Measurements from ENCODE around the gene SYNE1.

DNA sequence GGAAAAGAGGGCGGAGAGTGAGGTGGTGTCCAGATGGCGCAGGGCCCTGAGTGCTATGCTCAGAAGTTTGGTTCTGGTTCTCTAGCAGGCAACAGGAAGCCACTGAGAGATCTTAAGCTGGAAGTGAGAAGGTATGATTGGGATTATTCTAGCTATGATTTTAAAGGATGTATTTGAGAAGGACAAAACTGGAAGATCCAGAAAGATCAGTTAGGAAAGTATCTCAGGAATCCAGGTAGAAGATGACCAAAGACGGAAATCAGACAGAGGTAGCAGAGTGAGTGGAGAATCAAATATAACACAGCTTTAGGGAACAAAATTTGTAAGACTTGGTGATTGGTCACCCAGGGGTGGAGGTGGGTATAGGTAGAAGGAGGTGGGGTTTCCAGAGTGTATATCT, 5.8 kb downstream of the SYNE1 start:
- TF ChIP-seq, protein P1, sequence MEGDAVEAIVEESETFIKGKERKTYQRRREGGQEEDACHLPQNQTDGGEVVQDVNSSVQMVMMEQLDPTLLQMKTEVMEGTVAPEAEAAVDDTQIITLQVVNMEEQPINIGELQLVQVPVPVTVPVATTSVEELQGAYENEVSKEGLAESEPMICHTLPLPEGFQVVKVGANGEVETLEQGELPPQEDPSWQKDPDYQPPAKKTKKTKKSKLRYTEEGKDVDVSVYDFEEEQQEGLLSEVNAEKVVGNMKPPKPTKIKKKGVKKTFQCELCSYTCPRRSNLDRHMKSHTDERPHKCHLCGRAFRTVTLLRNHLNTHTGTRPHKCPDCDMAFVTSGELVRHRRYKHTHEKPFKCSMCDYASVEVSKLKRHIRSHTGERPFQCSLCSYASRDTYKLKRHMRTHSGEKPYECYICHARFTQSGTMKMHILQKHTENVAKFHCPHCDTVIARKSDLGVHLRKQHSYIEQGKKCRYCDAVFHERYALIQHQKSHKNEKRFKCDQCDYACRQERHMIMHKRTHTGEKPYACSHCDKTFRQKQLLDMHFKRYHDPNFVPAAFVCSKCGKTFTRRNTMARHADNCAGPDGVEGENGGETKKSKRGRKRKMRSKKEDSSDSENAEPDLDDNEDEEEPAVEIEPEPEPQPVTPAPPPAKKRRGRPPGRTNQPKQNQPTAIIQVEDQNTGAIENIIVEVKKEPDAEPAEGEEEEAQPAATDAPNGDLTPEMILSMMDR (conservative IDR thresholded peaks at IDR 0.05; ENCODE audit: low read length), result no peak
- no peak for TF ChIP-seq EZH2phosphoT487 (IDR thresholded peaks at IDR 0.05; ENCODE audit: borderline replicate concordance, low read depth, low read length)

Measured in OCI-LY7 (cell line).